Neural cell (in vitro differentiated cells): ENCODE data around the gene NFASC. TPM values are rescaled to one million over a fixed set of nuclear protein-coding genes. Genes with fewer than 3 reads are reported as not detected.
A peak's percentile ranks its signal among the peaks of the same experiment; 100 is the strongest.

Experiments used
- H2AFZ ChIP-seq: fragments of 200-600, 300-800 bp; sonication (generic), shearing (Covaris generic); 2 replicates; pipeline ENCODE4 v1.6.0; 2014; ENCODE audit warnings: low read depth, mild to moderate bottlenecking, antibody characterized with exemption, low read length, moderate library complexity
- H3F3A ChIP-seq: fragments of 200-600 bp; shearing (Covaris generic); 2 replicates; pipeline ENCODE4 v1.6.1; 2016; ENCODE audit warnings: mild to moderate bottlenecking, moderate library complexity, mixed read lengths, antibody characterized with exemption, low read length; ENCODE audit not compliant: insufficient read depth, poor library complexity, severe bottlenecking
- H3K27ac ChIP-seq: fragments of 200-600, 300-800 bp; sonication (generic), shearing (Covaris generic); 2 replicates; pipeline ENCODE4 v1.5.1; 2014; ENCODE audit warnings: mild to moderate bottlenecking, low read length, moderate library complexity
- H3K27me3 ChIP-seq: fragments of 300-800, 200-600 bp; sonication (generic), shearing (Covaris generic); 2 replicates; pipeline ENCODE4 v1.6.0; 2014; ENCODE audit warnings: mild to moderate bottlenecking, low read depth, low read length, moderate library complexity; ENCODE audit not compliant: insufficient read depth
- H3K36me3 ChIP-seq: fragments of 300-800, 200-600 bp; sonication (generic), shearing (Covaris generic); 2 replicates; pipeline ENCODE4 v1.5.1; 2014; ENCODE audit warnings: mild to moderate bottlenecking, antibody characterized with exemption, low read length, moderate library complexity; ENCODE audit not compliant: insufficient read depth
- H3K4me2 ChIP-seq: fragments of 300-800, 200-600 bp; sonication (generic), shearing (Covaris generic); 2 replicates; pipeline ENCODE4 v1.6.0; 2014; ENCODE audit warnings: mild to moderate bottlenecking, low read length
- H3K4me3 ChIP-seq: fragments of 300-800, 200-600 bp; sonication (generic), shearing (Covaris generic); 2 replicates; pipeline ENCODE4 v1.5.1; 2014; ENCODE audit warnings: mild to moderate bottlenecking, low read length, moderate library complexity
- H3K79me2 ChIP-seq: fragments of 200-600 bp; shearing (Covaris generic); replicated peaks from 2 replicates; pipeline ENCODE4 v1.6.0; 2014; ENCODE audit warnings: mild to moderate bottlenecking, low read length, moderate library complexity; ENCODE audit not compliant: insufficient read depth
- H3K9ac ChIP-seq: fragments of 300-800, 200-600 bp; sonication (generic), shearing (Covaris generic); 2 replicates; pipeline ENCODE4 v1.6.1; 2016; ENCODE audit warnings: mild to moderate bottlenecking, low read length, mixed read lengths
- H3K9me2 ChIP-seq: fragments of 200-600 bp; shearing (Covaris generic); 2 replicates; pipeline ENCODE4 v1.6.1; 2016; ENCODE audit warnings: mild to moderate bottlenecking, low read length, mixed read lengths; ENCODE audit not compliant: insufficient read depth
- H3K9me3 ChIP-seq: fragments of 200-600, 300-800 bp; sonication (generic), shearing (Covaris generic); 2 replicates; pipeline ENCODE4 v1.6.1; 2016; ENCODE audit warnings: mild to moderate bottlenecking, mixed run types, low read length, moderate library complexity, mixed read lengths
- H4K20me1 ChIP-seq: fragments of 200-600 bp; shearing (Covaris generic); 2 replicates; pipeline ENCODE4 v1.6.1; 2016; ENCODE audit warnings: mild to moderate bottlenecking, mixed run types; ENCODE audit not compliant: insufficient read depth
- EP300 ChIP-seq: fragments of 450-650 bp; conservative IDR thresholded peaks from 2 replicates; pipeline ENCODE4 v1.6.1; 2014; ENCODE audit warnings: antibody characterized with exemption, mild to moderate bottlenecking, moderate library complexity; ENCODE audit not compliant: poor library complexity, severe bottlenecking
- EZH2 ChIP-seq: fragments of 200-600, 300-800 bp; shearing (Covaris generic), sonication (generic); IDR thresholded peaks from 2 replicates; pipeline ENCODE4 v1.6.1; 2014; ENCODE audit warnings: antibody characterized with exemption, low read length, borderline replicate concordance, mild to moderate bottlenecking; ENCODE audit not compliant: insufficient read depth, poor library complexity, severe bottlenecking
- MXI1 ChIP-seq: fragments of 450-650 bp; conservative IDR thresholded peaks from 2 replicates; pipeline ENCODE4 v1.6.1; 2014; ENCODE audit warnings: antibody characterized with exemption, mild to moderate bottlenecking; ENCODE audit not compliant: poor library complexity, severe bottlenecking
- POLR2AphosphoS5 ChIP-seq: IDR thresholded peaks from 2 replicates; pipeline ENCODE4 v1.6.1; 2012
- RAD21 ChIP-seq: fragments of 450-650 bp; conservative IDR thresholded peaks from 2 replicates; pipeline ENCODE4 v1.6.1; 2014; ENCODE audit warnings: antibody characterized with exemption, mild to moderate bottlenecking, moderate library complexity
- SMC3 ChIP-seq: fragments of 450-650 bp; conservative IDR thresholded peaks from 2 replicates; pipeline ENCODE4 v1.6.1; 2014; ENCODE audit warnings: antibody characterized with exemption, mild to moderate bottlenecking, moderate library complexity; ENCODE audit not compliant: poor library complexity
- TAF1 ChIP-seq: IDR thresholded peaks from 2 replicates; pipeline ENCODE4 v1.6.1; 2012; ENCODE audit warnings: low read depth
- polyA minus RNA-seq: library from RNA; depleted of rRNA, polyadenylated mRNA; stranded (reverse); fragments of >200 nt; gene quantifications from 2 replicates; pipeline ENCODE4 v1.2.3, GENCODE V29; 2014
- polyA plus RNA-seq: library from polyadenylated mRNA; depleted of rRNA; stranded (reverse); fragments of >200 nt; gene quantifications from 2 replicates; pipeline ENCODE4 v1.2.3, GENCODE V29; 2014
- TF ChIP-seq, protein P1 (sequence below): fragments of 450-650 bp; IDR thresholded peaks from 2 replicates; pipeline ENCODE4 v1.5.1; 2014; ENCODE audit warnings: antibody characterized with exemption, mild to moderate bottlenecking, moderate library complexity; ENCODE audit not compliant: poor library complexity, severe bottlenecking
- TF ChIP-seq, protein P2 (sequence below): IDR thresholded peaks from 2 replicates; pipeline ENCODE4 v1.6.1; 2012; ENCODE audit warnings: borderline replicate concordance

NFASC gene
- polyA plus RNA-seq (23.9 and 34.1 TPM in 2 replicates), polyA minus RNA-seq (99.3 and 114 TPM in 2 replicates)

DNA sequence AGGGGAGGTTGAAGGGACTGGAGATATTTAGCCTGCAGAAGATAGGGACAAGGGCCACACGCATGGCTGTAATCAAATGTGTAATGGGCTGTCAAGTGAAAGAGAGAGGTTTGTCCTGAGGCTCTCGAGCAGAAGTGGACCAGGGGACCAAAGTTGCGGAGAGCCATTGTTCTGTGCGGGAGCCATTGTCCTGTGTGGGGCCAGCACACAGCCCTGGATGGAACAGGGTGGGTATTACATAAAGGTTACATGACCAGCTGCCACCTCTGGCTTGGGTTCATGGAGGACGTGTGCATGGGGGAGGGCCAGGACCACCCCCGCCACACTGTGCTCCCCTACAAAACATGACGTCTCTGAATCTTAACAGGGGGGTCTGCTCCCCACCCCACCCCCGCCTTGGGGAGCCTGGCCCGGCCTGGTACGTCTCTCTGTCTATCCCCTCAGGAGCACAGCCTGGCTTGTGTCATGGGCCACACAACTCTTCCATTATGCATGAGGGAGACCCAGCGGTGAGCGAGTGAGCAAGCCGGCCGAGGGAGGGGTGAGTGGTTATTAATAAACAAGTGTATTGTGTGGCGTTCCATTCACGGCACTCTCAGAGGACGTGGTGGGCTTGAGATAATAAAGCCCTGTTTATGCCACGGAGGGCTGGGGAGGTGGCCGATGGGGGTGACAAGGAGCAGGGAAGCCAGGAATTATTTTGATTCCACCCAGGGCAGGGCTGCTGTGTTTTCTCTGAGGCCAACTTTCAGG is at the start of gene NFASC:
Gene NFASC (plus strand): TSS at position 703 of the 753 bp plus-strand sequence. CDS start 73,454 bp downstream, outside the sequence.
- Histone ChIP-seq H3K9me3 (no peaks in the 10 kb centered on the region), H3K27ac (peak within 1 kb of the TSS; percentile 20), H3K9ac (no peak within 1 kb of the TSS), H3K27me3 (no peaks in the 10 kb centered on the region), H3F3A (no peaks in the 10 kb centered on the region), H2AFZ (no peak within 1 kb of the TSS), H4K20me1 (no peaks in the 10 kb centered on the region), H3K79me2 (peaks cover 10% of the 10 kb centered on the region), H3K36me3 (no peaks in the 10 kb centered on the region), H3K4me3 (peak within 1 kb of the TSS; percentile 17), H3K9me2 (no peaks in the 10 kb centered on the region), H3K4me2 (no peak within 1 kb of the TSS)
- no peak for TF ChIP-seq MXI1

DNA sequence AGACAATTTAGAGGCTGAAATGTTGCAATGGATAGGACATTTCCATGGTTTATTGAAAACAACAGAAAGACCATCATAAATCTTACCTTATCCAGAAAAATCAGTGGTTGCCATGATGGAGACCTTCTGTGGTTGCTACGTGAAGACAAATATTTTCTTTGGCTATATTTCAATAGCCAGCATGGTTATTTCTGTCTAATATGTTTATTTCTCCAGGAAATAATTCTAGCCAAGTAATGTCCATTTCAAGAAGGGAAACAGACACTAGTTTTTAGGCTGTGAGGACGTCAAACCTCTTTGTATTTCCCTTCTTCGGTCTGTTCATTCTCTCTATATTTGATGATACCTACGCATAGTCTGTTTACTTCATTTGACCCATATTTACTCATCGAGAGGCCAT is 49.2 kb upstream of the NFASC start:
- no peak overlapping the region for H3K4me3 ChIP-seq
- no peak overlapping the region for H3K4me2 ChIP-seq
- H3F3A ChIP-seq: no peaks in the 10 kb centered on the region
- H3K9me3 ChIP-seq: no peaks in the 10 kb centered on the region
- H3K36me3 ChIP-seq: no peaks in the 10 kb centered on the region
- TF ChIP-seq TAF1 (no peak), EZH2 (no peak), MXI1 (no peak), EP300 (no peak), RAD21 (no peak), SMC3 (no peak), POLR2AphosphoS5 (no peak)
- TF ChIP-seq, protein P1, sequence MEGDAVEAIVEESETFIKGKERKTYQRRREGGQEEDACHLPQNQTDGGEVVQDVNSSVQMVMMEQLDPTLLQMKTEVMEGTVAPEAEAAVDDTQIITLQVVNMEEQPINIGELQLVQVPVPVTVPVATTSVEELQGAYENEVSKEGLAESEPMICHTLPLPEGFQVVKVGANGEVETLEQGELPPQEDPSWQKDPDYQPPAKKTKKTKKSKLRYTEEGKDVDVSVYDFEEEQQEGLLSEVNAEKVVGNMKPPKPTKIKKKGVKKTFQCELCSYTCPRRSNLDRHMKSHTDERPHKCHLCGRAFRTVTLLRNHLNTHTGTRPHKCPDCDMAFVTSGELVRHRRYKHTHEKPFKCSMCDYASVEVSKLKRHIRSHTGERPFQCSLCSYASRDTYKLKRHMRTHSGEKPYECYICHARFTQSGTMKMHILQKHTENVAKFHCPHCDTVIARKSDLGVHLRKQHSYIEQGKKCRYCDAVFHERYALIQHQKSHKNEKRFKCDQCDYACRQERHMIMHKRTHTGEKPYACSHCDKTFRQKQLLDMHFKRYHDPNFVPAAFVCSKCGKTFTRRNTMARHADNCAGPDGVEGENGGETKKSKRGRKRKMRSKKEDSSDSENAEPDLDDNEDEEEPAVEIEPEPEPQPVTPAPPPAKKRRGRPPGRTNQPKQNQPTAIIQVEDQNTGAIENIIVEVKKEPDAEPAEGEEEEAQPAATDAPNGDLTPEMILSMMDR: no peak
- TF ChIP-seq, protein P2, sequence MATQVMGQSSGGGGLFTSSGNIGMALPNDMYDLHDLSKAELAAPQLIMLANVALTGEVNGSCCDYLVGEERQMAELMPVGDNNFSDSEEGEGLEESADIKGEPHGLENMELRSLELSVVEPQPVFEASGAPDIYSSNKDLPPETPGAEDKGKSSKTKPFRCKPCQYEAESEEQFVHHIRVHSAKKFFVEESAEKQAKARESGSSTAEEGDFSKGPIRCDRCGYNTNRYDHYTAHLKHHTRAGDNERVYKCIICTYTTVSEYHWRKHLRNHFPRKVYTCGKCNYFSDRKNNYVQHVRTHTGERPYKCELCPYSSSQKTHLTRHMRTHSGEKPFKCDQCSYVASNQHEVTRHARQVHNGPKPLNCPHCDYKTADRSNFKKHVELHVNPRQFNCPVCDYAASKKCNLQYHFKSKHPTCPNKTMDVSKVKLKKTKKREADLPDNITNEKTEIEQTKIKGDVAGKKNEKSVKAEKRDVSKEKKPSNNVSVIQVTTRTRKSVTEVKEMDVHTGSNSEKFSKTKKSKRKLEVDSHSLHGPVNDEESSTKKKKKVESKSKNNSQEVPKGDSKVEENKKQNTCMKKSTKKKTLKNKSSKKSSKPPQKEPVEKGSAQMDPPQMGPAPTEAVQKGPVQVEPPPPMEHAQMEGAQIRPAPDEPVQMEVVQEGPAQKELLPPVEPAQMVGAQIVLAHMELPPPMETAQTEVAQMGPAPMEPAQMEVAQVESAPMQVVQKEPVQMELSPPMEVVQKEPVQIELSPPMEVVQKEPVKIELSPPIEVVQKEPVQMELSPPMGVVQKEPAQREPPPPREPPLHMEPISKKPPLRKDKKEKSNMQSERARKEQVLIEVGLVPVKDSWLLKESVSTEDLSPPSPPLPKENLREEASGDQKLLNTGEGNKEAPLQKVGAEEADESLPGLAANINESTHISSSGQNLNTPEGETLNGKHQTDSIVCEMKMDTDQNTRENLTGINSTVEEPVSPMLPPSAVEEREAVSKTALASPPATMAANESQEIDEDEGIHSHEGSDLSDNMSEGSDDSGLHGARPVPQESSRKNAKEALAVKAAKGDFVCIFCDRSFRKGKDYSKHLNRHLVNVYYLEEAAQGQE: no peak
- no peak overlapping the region for H3K27ac ChIP-seq
- H3K9me2 ChIP-seq: no peaks in the 10 kb centered on the region
- H3K27me3 ChIP-seq: no peaks in the 10 kb centered on the region
- no peak overlapping the region for H2AFZ ChIP-seq
- H3K79me2 ChIP-seq: no peaks in the 10 kb centered on the region
- no peaks in the 10 kb centered on the region for H4K20me1 ChIP-seq
- no peak overlapping the region for H3K9ac ChIP-seq
